GM12878 (cell line): ENCODE data around the gene KRT80.

ENCODE experiments used
- HDAC6 ChIP-seq: fragments of 200-600 bp; sonication (generic); IDR thresholded peaks from one replicate; pipeline ENCODE4 v1.8.0; 2017; ENCODE audit warnings: antibody characterized with exemption; ENCODE audit not compliant: unreplicated experiment
- RAD21 ChIP-seq: IDR thresholded peaks from 2 replicates; pipeline ENCODE4 v1.6.1; 2011; ENCODE audit warnings: mild to moderate bottlenecking, low read depth, low read length, moderate library complexity; ENCODE audit not compliant: insufficient read depth
- RAD51 ChIP-seq: fragments of 450-650 bp; IDR thresholded peaks from 2 replicates; pipeline ENCODE4 v1.6.1; 2016; ENCODE audit warnings: moderate library complexity, mild to moderate bottlenecking, inconsistent platforms
- ZSCAN29 ChIP-seq: fragments of 450-650 bp; IDR thresholded peaks from 2 replicates; pipeline ENCODE4 v1.6.1; 2017; ENCODE audit warnings: mild to moderate bottlenecking, moderate library complexity
- TF ChIP-seq, protein P1 (sequence below), 3 experiments: IDR thresholded peaks in 2 of 3; conservative IDR thresholded peaks in 1 of 3; 2 replicates each; pipeline ENCODE4 v1.5.1; 2011; ENCODE audit warnings: low read depth in 3 of 3, low read length in 3 of 3, mild to moderate bottlenecking in 3 of 3, control low read depth in 2 of 3, moderate library complexity in 2 of 3, inconsistent platforms in 1 of 3, mixed read lengths in 1 of 3; ENCODE audit not compliant: control insufficient read depth in 2 of 3, insufficient read depth in 1 of 3; ENCODE audit errors: extremely low read depth in 1 of 3
- TF ChIP-seq, protein P2 (sequence below): IDR thresholded peaks from 2 replicates; pipeline ENCODE4 v1.6.1; 2011; ENCODE audit warnings: low read depth, mild to moderate bottlenecking, low read length, moderate library complexity, borderline replicate concordance; ENCODE audit errors: extremely low read depth
- TF ChIP-seq, protein P3 (sequence below): fragments of 450-650 bp; IDR thresholded peaks from 2 replicates; pipeline ENCODE4 v1.6.1; 2018; ENCODE audit warnings: mild to moderate bottlenecking, low read depth, moderate library complexity; ENCODE audit not compliant: partially characterized antibody

DNA sequence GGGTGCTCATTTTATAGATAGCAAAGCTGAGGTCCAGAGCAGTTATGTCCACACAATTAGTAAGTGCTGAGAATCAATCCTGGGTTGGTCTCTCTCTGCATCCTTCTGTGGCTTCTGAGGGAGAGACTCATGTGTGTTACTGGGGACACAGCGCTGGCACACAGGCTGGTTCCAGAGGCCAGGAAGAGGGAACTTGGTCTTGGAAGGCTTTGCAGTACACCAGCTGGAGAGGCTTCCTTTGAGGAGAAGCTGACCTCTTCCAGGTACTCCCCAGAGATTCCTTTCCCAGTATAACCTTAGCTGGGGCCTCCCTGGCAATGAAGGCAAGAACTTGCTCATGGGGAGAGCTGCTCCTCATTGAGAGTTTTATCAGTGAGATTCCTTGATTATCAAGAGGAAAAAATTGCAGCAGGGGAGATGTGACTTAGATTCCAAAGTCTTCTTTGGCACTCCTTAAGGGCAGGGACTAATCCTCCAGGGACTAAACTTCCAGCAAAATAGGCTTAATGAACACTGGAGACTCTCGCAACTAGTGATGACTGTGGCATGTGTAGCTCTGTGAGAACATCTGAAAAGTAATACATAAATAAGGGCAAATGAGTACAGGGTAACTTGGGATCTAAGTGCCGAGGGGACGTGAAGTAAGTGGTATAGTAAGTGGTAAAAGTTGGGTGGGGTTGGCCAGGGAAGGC is 13.9 kb upstream of the KRT80 start:
- TF ChIP-seq RAD51 (no peak), HDAC6 (no peak), RAD21 (no peak), ZSCAN29 (no peak)
- TF ChIP-seq, protein P1, sequence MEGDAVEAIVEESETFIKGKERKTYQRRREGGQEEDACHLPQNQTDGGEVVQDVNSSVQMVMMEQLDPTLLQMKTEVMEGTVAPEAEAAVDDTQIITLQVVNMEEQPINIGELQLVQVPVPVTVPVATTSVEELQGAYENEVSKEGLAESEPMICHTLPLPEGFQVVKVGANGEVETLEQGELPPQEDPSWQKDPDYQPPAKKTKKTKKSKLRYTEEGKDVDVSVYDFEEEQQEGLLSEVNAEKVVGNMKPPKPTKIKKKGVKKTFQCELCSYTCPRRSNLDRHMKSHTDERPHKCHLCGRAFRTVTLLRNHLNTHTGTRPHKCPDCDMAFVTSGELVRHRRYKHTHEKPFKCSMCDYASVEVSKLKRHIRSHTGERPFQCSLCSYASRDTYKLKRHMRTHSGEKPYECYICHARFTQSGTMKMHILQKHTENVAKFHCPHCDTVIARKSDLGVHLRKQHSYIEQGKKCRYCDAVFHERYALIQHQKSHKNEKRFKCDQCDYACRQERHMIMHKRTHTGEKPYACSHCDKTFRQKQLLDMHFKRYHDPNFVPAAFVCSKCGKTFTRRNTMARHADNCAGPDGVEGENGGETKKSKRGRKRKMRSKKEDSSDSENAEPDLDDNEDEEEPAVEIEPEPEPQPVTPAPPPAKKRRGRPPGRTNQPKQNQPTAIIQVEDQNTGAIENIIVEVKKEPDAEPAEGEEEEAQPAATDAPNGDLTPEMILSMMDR (IDR thresholded peaks at IDR 0.05 in 2 of 3, conservative IDR thresholded peaks at IDR 0.05 in 1 of 3; ENCODE audit: control insufficient read depth in 2 of 3, extremely low read depth in 1 of 3, insufficient read depth in 1 of 3, low read depth in 3 of 3, low read length in 3 of 3) = no peak
- TF ChIP-seq, protein P2, sequence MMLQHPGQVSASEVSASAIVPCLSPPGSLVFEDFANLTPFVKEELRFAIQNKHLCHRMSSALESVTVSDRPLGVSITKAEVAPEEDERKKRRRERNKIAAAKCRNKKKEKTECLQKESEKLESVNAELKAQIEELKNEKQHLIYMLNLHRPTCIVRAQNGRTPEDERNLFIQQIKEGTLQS = no peak
- TF ChIP-seq, protein P3, sequence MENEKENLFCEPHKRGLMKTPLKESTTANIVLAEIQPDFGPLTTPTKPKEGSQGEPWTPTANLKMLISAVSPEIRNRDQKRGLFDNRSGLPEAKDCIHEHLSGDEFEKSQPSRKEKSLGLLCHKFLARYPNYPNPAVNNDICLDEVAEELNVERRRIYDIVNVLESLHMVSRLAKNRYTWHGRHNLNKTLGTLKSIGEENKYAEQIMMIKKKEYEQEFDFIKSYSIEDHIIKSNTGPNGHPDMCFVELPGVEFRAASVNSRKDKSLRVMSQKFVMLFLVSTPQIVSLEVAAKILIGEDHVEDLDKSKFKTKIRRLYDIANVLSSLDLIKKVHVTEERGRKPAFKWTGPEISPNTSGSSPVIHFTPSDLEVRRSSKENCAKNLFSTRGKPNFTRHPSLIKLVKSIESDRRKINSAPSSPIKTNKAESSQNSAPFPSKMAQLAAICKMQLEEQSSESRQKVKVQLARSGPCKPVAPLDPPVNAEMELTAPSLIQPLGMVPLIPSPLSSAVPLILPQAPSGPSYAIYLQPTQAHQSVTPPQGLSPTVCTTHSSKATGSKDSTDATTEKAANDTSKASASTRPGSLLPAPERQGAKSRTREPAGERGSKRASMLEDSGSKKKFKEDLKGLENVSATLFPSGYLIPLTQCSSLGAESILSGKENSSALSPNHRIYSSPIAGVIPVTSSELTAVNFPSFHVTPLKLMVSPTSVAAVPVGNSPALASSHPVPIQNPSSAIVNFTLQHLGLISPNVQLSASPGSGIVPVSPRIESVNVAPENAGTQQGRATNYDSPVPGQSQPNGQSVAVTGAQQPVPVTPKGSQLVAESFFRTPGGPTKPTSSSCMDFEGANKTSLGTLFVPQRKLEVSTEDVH = no peak
